Natural killer cell (primary cell): ENCODE measurements around the gene ATP1A4. TPM values are rescaled to one million over a fixed set of nuclear protein-coding genes. Genes with fewer than 3 reads are reported as not detected.

Experiments
- ATAC-seq, 3 donors: fragments of 150-1000 bp in 2 of 3; fragments of 200-7000 bp in 1 of 3; cut with Tn5 transposase; 1 replicate in 1 of 3; 2 replicates in 2 of 3; pipeline ENCODE4 v1.10.0; 2021; ENCODE audit warnings: mild to moderate bottlenecking in 2 of 3, moderate library complexity in 2 of 3
- DNase-seq, 2 donors: peaks; one replicate each; pipeline versions ENCODE4 v3.0.0 to v3.0.0-alpha.2; 2013 to 2021; ENCODE audit warnings: mixed read lengths in 1 of 2
- H3K27ac ChIP-seq: one replicate; pipeline ENCODE4 v1.5.1; 2013; ENCODE audit warnings: mild to moderate bottlenecking, low read length
- H3K27me3 ChIP-seq: one replicate; pipeline ENCODE4 v1.6.1; 2013; ENCODE audit warnings: low read length; ENCODE audit not compliant: control insufficient read depth, insufficient read depth
- H3K36me3 ChIP-seq: one replicate; pipeline ENCODE4 v1.6.1; 2013; ENCODE audit warnings: low read length; ENCODE audit not compliant: control insufficient read depth, insufficient read depth
- H3K4me1 ChIP-seq: one replicate; pipeline ENCODE4 v1.6.1; 2013; ENCODE audit warnings: low read length; ENCODE audit not compliant: control insufficient read depth, insufficient read depth
- H3K4me3 ChIP-seq: one replicate; pipeline ENCODE4 v1.5.1; 2013; ENCODE audit warnings: low read length
- H3K9me3 ChIP-seq: one replicate; pipeline ENCODE4 v1.6.1; 2013; ENCODE audit warnings: low read length; ENCODE audit not compliant: control insufficient read depth, insufficient read depth
- H3K27ac Mint-ChIP-seq, 2 donors: one replicate each; pipeline ENCODE4 v1.8.0; 2022; ENCODE audit warnings: mild to moderate bottlenecking in 2 of 2, mixed read lengths in 2 of 2, moderate library complexity in 1 of 2
- H3K27me3 Mint-ChIP-seq, 2 donors: one replicate each; pipeline ENCODE4 v1.8.0; 2022; ENCODE audit warnings: low read depth in 2 of 2, mixed read lengths in 2 of 2
- H3K36me3 Mint-ChIP-seq: one replicate; pipeline ENCODE4 v1.8.0; 2022; ENCODE audit warnings: mixed read lengths
- H3K4me1 Mint-ChIP-seq, 2 donors: one replicate each; pipeline ENCODE4 v1.8.0; 2022; ENCODE audit warnings: mixed read lengths in 2 of 2
- H3K4me3 Mint-ChIP-seq: one replicate; pipeline ENCODE4 v1.8.0; 2022; ENCODE audit warnings: mild to moderate bottlenecking, moderate library complexity, mixed read lengths
- H3K9me3 Mint-ChIP-seq, 2 donors: one replicate each; pipeline ENCODE4 v1.8.0; 2022; ENCODE audit warnings: mixed read lengths in 2 of 2
- WGBS: methylation state at CpG from one replicate; pipeline ENCODE4 v1.1.7; 2013; ENCODE audit warnings: missing lambda C conversion rate; ENCODE audit not compliant: insufficient coverage; 5-methylcytosine and 5-hydroxymethylcytosine counted together
- intact Hi-C: fragments of 100-400 bp; cut with micrococcal nuclease; formaldehyde crosslinking; loops from one replicate; pipeline ENCODE4 v1.14.2; 2022
- total RNA-seq, 4 donors: library from RNA; stranded (reverse); fragments of 120-200 nt in 1 of 4; gene quantifications; one replicate each; pipeline versions ENCODE4 v1.2.3 to v1.2.4, GENCODE V29; 2013 to 2022
- TF ChIP-seq, protein P1 (sequence below): fragments of 200-600 bp; IDR thresholded peaks from one replicate; pipeline ENCODE4 v1.8.0; 2022; ENCODE audit warnings: antibody characterized with exemption

ATP1A4 gene
- total RNA-seq, 3 donors from 2014 or later (not counting 1 experiment from before 2014, with no cell fraction given) = not detected

DNA sequence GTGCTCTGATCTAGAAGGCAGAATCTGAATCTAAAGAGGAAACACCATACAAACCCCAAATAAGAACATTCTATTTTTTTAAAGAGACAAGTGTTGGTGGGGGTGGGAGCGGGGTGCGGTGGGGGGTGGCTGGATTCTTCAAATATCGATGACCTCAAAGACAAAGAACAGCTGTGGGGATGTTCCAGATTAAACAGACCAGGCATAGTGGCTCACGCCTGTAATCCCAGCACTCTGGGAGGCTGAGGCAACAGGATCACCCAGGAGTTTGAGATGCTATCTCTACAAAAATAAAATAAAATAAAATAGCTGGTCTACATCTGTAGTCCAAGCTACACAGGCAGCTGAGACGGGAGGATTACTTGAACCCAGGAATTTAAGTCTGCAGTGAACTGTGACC is 5.0 kb downstream of the ATP1A4 start:
- Histone ChIP-seq H3K36me3 (no peaks in the 10 kb centered on the region), H3K9me3 (no peaks in the 10 kb centered on the region), H3K27me3 (no peaks in the 10 kb centered on the region), H3K4me1 (no peaks in the 10 kb centered on the region), H3K27ac (no peak overlapping the region), H3K4me3 (no peak overlapping the region)
- intact Hi-C loops = no loop called here
- no peak overlapping the region for H3K4me3 Mint-ChIP-seq
- no peak overlapping the region for H3K27ac Mint-ChIP-seq
- no peak for ATAC-seq
- TF ChIP-seq, protein P1, sequence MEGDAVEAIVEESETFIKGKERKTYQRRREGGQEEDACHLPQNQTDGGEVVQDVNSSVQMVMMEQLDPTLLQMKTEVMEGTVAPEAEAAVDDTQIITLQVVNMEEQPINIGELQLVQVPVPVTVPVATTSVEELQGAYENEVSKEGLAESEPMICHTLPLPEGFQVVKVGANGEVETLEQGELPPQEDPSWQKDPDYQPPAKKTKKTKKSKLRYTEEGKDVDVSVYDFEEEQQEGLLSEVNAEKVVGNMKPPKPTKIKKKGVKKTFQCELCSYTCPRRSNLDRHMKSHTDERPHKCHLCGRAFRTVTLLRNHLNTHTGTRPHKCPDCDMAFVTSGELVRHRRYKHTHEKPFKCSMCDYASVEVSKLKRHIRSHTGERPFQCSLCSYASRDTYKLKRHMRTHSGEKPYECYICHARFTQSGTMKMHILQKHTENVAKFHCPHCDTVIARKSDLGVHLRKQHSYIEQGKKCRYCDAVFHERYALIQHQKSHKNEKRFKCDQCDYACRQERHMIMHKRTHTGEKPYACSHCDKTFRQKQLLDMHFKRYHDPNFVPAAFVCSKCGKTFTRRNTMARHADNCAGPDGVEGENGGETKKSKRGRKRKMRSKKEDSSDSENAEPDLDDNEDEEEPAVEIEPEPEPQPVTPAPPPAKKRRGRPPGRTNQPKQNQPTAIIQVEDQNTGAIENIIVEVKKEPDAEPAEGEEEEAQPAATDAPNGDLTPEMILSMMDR = no peak
- 86% methylated on average over 5 of the region's 5 CpGs for WGBS
- H3K4me1 Mint-ChIP-seq = peaks cover 0 to 7% of the 10 kb centered on the region in 2 donors
- H3K36me3 Mint-ChIP-seq = no peaks in the 10 kb centered on the region
- H3K27me3 Mint-ChIP-seq = peaks cover 12 to 14% of the 10 kb centered on the region in 2 donors
- no peak for DNase-seq
- no peaks in the 10 kb centered on the region for H3K9me3 Mint-ChIP-seq

DNA sequence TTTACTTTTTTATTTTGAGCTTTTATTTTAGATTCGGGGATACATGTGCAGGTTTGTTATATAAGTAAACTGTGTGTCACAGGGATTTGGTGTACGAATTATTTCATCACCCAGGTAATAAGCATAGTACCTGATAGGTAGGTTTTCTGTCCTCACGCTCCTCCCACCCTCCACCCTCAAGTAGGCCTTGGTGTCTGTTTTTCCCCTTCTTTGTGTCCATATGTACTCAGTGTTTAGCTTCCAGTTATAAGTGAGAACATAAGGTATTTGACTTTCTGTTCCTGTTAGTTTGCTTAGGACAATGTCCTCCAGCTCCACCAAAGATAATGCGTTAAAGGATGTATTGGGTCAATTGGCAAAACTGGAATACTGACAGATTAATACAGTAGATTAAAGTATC is 5.8 kb downstream of the ATP1A4 start:
- H3K27ac Mint-ChIP-seq = no peak overlapping the region
- H3K36me3 Mint-ChIP-seq = no peaks in the 10 kb centered on the region
- 90% methylated on average over 2 of the region's 4 CpGs for WGBS
- Histone ChIP-seq H3K27me3 (no peaks in the 10 kb centered on the region), H3K9me3 (no peaks in the 10 kb centered on the region), H3K4me1 (no peaks in the 10 kb centered on the region), H3K27ac (no peak overlapping the region), H3K36me3 (no peaks in the 10 kb centered on the region), H3K4me3 (no peak overlapping the region)
- intact Hi-C loops = no loop called here
- H3K9me3 Mint-ChIP-seq = no peaks in the 10 kb centered on the region
- peaks cover 0 to 2% of the 10 kb centered on the region in 2 donors for H3K4me1 Mint-ChIP-seq
- H3K27me3 Mint-ChIP-seq = peaks cover 11 to 12% of the 10 kb centered on the region in 2 donors
- TF ChIP-seq, protein P1 = no peak
- no peak overlapping the region for H3K4me3 Mint-ChIP-seq
- DNase-seq (no peak), ATAC-seq (no peak)

DNA sequence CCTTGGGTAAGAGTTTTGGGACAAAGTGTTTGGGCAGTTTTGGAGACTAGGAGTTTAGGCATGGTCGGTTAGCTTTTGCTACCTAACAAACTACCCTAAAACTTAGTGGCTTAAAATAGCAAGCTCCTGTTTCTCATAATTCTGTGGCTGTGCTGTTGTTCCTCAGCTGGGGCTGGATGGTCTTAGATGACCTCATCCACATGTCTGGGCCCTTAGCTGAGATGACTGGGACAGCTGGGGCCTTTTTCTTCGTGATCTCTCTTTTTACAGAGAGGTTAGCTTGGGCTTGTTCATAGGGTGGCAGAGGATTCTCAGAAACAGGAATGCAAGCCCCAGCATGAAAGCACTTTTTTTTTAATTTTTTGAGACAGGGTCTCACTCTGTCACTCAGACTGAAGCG is 6.6 kb downstream of the ATP1A4 start:
- H3K4me3 Mint-ChIP-seq = no peak overlapping the region

DNA sequence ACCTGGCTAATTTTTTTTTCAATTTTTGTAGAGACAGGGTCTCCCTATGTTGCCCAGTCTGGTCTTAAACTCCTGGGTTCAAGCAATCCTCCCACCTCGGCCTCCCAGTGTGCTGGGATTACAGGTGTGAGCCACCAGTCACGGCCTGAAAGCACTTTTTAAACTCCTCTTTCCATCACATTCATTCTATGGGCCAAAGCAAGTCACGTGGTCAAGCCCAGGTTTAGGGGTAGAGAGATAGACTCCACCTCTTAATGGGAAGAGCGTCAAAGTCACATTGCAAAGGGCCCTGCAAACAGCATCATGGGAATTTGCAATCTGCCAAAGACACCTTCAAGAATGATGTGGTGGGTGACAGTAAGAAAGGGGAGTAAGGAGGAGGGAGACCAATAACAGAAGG is 7.1 kb downstream of the ATP1A4 start:
- WGBS = 88% methylated on average over 4 of the region's 4 CpGs
- Mint-ChIP-seq H3K4me1 (no peaks in the 10 kb centered on the region), H3K27ac (no peak overlapping the region), H3K36me3 (no peaks in the 10 kb centered on the region), H3K27me3 (peaks cover 11 to 13% of the 10 kb centered on the region in 2 donors), H3K4me3 (no peak overlapping the region), H3K9me3 (no peaks in the 10 kb centered on the region)
- H3K4me1 ChIP-seq = peaks cover 4% of the 10 kb centered on the region
- no peak overlapping the region for H3K27ac ChIP-seq
- no peaks in the 10 kb centered on the region for H3K36me3 ChIP-seq
- no peak overlapping the region for H3K4me3 ChIP-seq
- H3K27me3 ChIP-seq = no peaks in the 10 kb centered on the region
- TF ChIP-seq, protein P1 = no peak
- DNase-seq (no peak), ATAC-seq (no peak)
- no peaks in the 10 kb centered on the region for H3K9me3 ChIP-seq
- intact Hi-C loops = no loop called here

More for the DNA sequence above, 6.6 kb downstream of the ATP1A4 start:
- ATAC-seq (no peak), DNase-seq (no peak)
- H3K27me3 Mint-ChIP-seq = peaks cover 11 to 12% of the 10 kb centered on the region in 2 donors
- H3K27ac Mint-ChIP-seq = no peak overlapping the region
- H3K9me3 Mint-ChIP-seq = no peaks in the 10 kb centered on the region
- Histone ChIP-seq H3K4me3 (no peak overlapping the region), H3K27ac (no peak overlapping the region), H3K27me3 (no peaks in the 10 kb centered on the region), H3K36me3 (no peaks in the 10 kb centered on the region), H3K9me3 (no peaks in the 10 kb centered on the region), H3K4me1 (peaks cover 4% of the 10 kb centered on the region)
- TF ChIP-seq, protein P1 = no peak
- WGBS = 85% methylated on average over 2 of the region's 3 CpGs
- no peaks in the 10 kb centered on the region for H3K4me1 Mint-ChIP-seq
- H3K36me3 Mint-ChIP-seq = no peaks in the 10 kb centered on the region
- intact Hi-C loops = no loop called here
